Stomach (tissue), 4 donors: Measurements from ENCODE around the gene AIF1L.
"Not testable (repeated sequence)": the region's sequence is repeated elsewhere in the genome, so short reads cannot be mapped to it uniquely, and the experiment has no call there.

Source experiments
- POLR2A ChIP-seq, 4 donors: fragments of 450-650 bp; IDR thresholded peaks; one replicate each; pipeline ENCODE4 v1.6.1; 2016; ENCODE audit warnings: antibody characterized with exemption in 4 of 4, control low read depth in 2 of 4, mild to moderate bottlenecking in 1 of 4, moderate library complexity in 1 of 4
- POLR2AphosphoS5 ChIP-seq, 3 donors: sonication (generic); formaldehyde crosslinking; IDR thresholded peaks; one replicate each; pipeline ENCODE4 v1.6.1; 2016; ENCODE audit warnings: antibody characterized with exemption in 3 of 3
- TF ChIP-seq, protein P1 (sequence below), 7 experiments: fragments of 450-650 bp in 4 of 7; fragments of 200-600 bp in 3 of 7; sonication (generic) in 3 of 7; IDR thresholded peaks; one replicate each; pipeline ENCODE4 v1.5.1; 2016 to 2019; ENCODE audit warnings: antibody characterized with exemption in 7 of 7, control low read depth in 2 of 7, mild to moderate bottlenecking in 1 of 7

GRCh38 chr9:131158673-131159072 is 62.3 kb downstream of the AIF1L start:
- TF ChIP-seq POLR2AphosphoS5, POLR2A (IDR thresholded peaks at IDR 0.05): not testable (repeated sequence)
- TF ChIP-seq, protein P1, sequence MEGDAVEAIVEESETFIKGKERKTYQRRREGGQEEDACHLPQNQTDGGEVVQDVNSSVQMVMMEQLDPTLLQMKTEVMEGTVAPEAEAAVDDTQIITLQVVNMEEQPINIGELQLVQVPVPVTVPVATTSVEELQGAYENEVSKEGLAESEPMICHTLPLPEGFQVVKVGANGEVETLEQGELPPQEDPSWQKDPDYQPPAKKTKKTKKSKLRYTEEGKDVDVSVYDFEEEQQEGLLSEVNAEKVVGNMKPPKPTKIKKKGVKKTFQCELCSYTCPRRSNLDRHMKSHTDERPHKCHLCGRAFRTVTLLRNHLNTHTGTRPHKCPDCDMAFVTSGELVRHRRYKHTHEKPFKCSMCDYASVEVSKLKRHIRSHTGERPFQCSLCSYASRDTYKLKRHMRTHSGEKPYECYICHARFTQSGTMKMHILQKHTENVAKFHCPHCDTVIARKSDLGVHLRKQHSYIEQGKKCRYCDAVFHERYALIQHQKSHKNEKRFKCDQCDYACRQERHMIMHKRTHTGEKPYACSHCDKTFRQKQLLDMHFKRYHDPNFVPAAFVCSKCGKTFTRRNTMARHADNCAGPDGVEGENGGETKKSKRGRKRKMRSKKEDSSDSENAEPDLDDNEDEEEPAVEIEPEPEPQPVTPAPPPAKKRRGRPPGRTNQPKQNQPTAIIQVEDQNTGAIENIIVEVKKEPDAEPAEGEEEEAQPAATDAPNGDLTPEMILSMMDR (IDR thresholded peaks at IDR 0.05) = not testable (repeated sequence)
